CD4-positive, alpha-beta T cell (primary cell): ENCODE data around the gene DNAJC7. TPM values are rescaled to one million over a fixed set of nuclear protein-coding genes. Genes with fewer than 3 reads are reported as not detected.

Experiments
- ATAC-seq: fragments of 200-7000 bp; cut with Tn5 transposase; one replicate; pipeline ENCODE4 v1.10.0; 2022; ENCODE audit warnings: mild to moderate bottlenecking; ENCODE audit not compliant: poor library complexity
- CTCF ChIA-PET: fragments of 350-600 bp; sonication (Branson Sonifier 250); formaldehyde crosslinking; loops from one replicate; lab custom pipeline; 2021; ENCODE audit warnings: antibody characterized with exemption, inconsistent platforms; lab: Charles Lee
- POLR2A ChIA-PET: fragments of 350-600 bp; sonication (Branson Sonifier 250); formaldehyde crosslinking; loops from one replicate; lab custom pipeline; 2021; ENCODE audit warnings: antibody characterized with exemption, inconsistent platforms; lab: Charles Lee
- DNase-seq, 14 experiments: peaks; one replicate each; pipeline ENCODE4 v3.0.0-alpha.2; 2013 to 2020; ENCODE audit warnings: mixed read lengths in 2 of 14
- H3K27ac ChIP-seq, 2 donors: one replicate each; pipeline versions ENCODE4 v1.5.1 to v1.7.0; 2013; ENCODE audit warnings: low read length in 2 of 2, low read depth in 1 of 2, mild to moderate bottlenecking in 1 of 2
- H3K27me3 ChIP-seq, 2 experiments: 1 replicate in 1 of 2; 2 replicates in 1 of 2; pipeline versions ENCODE4 v1.6.1 to v1.7.0; 2013; ENCODE audit warnings: low read length in 2 of 2, control low read depth in 1 of 2, mild to moderate bottlenecking in 1 of 2, moderate library complexity in 1 of 2; ENCODE audit not compliant: insufficient read depth in 2 of 2, control insufficient read depth in 1 of 2
- H3K36me3 ChIP-seq: one replicate; pipeline ENCODE4 v1.6.1; 2013; ENCODE audit warnings: low read length, control low read depth; ENCODE audit not compliant: insufficient read depth
- H3K4me1 ChIP-seq: one replicate; pipeline ENCODE4 v1.6.1; 2013; ENCODE audit warnings: low read length, control low read depth; ENCODE audit not compliant: insufficient read depth
- H3K4me3 ChIP-seq: one replicate; pipeline ENCODE4 v1.5.1; 2013; ENCODE audit warnings: mild to moderate bottlenecking, low read length, moderate library complexity
- H3K9me3 ChIP-seq, 2 experiments: 1 replicate in 1 of 2; 2 replicates in 1 of 2; pipeline versions ENCODE4 v1.6.1 to v1.7.0; 2013; ENCODE audit warnings: low read length in 2 of 2, mild to moderate bottlenecking in 2 of 2, control low read depth in 1 of 2, moderate library complexity in 1 of 2; ENCODE audit not compliant: control insufficient read depth in 1 of 2, insufficient read depth in 1 of 2
- H3K27ac Mint-ChIP-seq: one replicate; pipeline ENCODE4 v1.8.0; 2020; ENCODE audit warnings: mixed read lengths
- H3K27me3 Mint-ChIP-seq: one replicate; pipeline ENCODE4 v1.8.0; 2021; ENCODE audit warnings: mixed read lengths
- H3K36me3 Mint-ChIP-seq: one replicate; pipeline ENCODE4 v1.8.0; 2021; ENCODE audit warnings: low read depth, mixed read lengths
- H3K4me1 Mint-ChIP-seq: one replicate; pipeline ENCODE4 v1.8.0; 2021; ENCODE audit warnings: low read depth, mixed read lengths
- H3K4me3 Mint-ChIP-seq: one replicate; pipeline ENCODE4 v1.8.0; 2020; ENCODE audit warnings: mild to moderate bottlenecking, mixed read lengths
- H3K9me3 Mint-ChIP-seq: one replicate; pipeline ENCODE4 v1.8.0; 2020; ENCODE audit warnings: mixed read lengths
- CTCF ChIP-seq: fragments of 200-600 bp; IDR thresholded peaks from one replicate; pipeline ENCODE4 v1.8.0; 2022; ENCODE audit warnings: antibody characterized with exemption, mild to moderate bottlenecking
- intact Hi-C, 2 experiments: fragments of 100-400 bp; cut with DNase I in 1 of 2; cut with micrococcal nuclease in 1 of 2; formaldehyde crosslinking; loops; one replicate each; pipeline versions ENCODE4 v1.15.1 to v1.9.0; 2023 to 2025; cut with DNase I, micrococcal nuclease
- total RNA-seq, 174 experiments: library from RNA in 2 of 174; stranded (reverse) in 2 of 174; gene quantifications; one replicate each; pipeline ENCODE4 v1.2.3 and lab custom pipeline; 2021 to 2026

The DNAJC7 gene
- total RNA-seq, 2 experiments from 2014 or later: 117 to 140 TPM

- no peak overlapping the region for H3K4me3 Mint-ChIP-seq
- peaks cover 4% of the 10 kb centered on the region for H3K4me1 ChIP-seq
- no peaks in the 10 kb centered on the region for H3K27me3 Mint-ChIP-seq
- peaks cover 71% of the 10 kb centered on the region for H3K36me3 Mint-ChIP-seq
- no peak overlapping the region for H3K27ac ChIP-seq
- H3K27me3 ChIP-seq: no peaks in the 10 kb centered on the region
- POLR2A ChIA-PET: no interaction called here
- no peak for TF ChIP-seq CTCF
- DNase-seq (no peak), ATAC-seq (no peak)
- H3K4me1 Mint-ChIP-seq: peaks cover 11% of the 10 kb centered on the region
- H3K9me3 ChIP-seq: no peaks in the 10 kb centered on the region
- peaks cover 64% of the 10 kb centered on the region for H3K36me3 ChIP-seq
- CTCF ChIA-PET: no interaction called here
- H3K4me3 ChIP-seq: no peak overlapping the region
- intact Hi-C loops: no loop called here
- H3K27ac Mint-ChIP-seq: no peak overlapping the region
- H3K9me3 Mint-ChIP-seq: no peaks in the 10 kb centered on the region
These were observed 15.5 kb downstream of the DNAJC7 start for GRCh38 chr17:42001729-42002128.

- Mint-ChIP-seq H3K9me3 (no peaks in the 10 kb centered on the region), H3K27me3 (no peaks in the 10 kb centered on the region), H3K36me3 (peaks cover 82% of the 10 kb centered on the region), H3K4me1 (peaks cover 11% of the 10 kb centered on the region), H3K4me3 (no peak overlapping the region), H3K27ac (no peak overlapping the region)
- ChIA-PET CTCF (no interaction called here), POLR2A (no interaction called here)
- Histone ChIP-seq H3K9me3 (no peaks in the 10 kb centered on the region), H3K4me3 (no peak overlapping the region), H3K27ac (no peak overlapping the region), H3K27me3 (no peaks in the 10 kb centered on the region), H3K36me3 (peaks cover 76% of the 10 kb centered on the region), H3K4me1 (no peaks in the 10 kb centered on the region)
- no peak for TF ChIP-seq CTCF
- no peak for DNase-seq
- intact Hi-C loops: no loop called here
- no peak for ATAC-seq
These were observed 16.7 kb downstream of the DNAJC7 start for GRCh38 chr17:42000413-42001133.

DNA sequence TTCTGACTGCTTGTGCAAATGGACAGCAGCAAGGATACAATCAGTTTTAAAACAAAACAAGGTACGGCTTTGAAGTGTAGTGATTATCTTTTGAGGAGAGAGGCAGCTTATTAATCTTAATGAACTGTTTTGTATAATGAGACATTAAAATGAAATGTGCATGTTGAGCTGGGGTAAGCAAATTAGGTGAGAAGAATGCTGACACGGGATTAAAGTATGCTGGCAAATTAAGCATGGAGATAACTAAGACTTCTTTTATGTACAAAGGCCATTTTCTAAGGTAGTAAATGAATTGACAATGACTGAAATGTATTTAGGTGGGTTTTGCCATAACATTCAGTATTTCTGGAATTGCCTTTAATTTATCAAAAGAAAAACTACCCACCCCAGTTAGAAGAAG, 18.7 kb downstream of the DNAJC7 start:
- Histone ChIP-seq H3K27ac (no peak overlapping the region), H3K27me3 (no peaks in the 10 kb centered on the region), H3K36me3 (peaks cover 88% of the 10 kb centered on the region), H3K9me3 (no peaks in the 10 kb centered on the region), H3K4me1 (no peaks in the 10 kb centered on the region), H3K4me3 (no peak overlapping the region)
- no peaks in the 10 kb centered on the region for H3K9me3 Mint-ChIP-seq
- CTCF ChIA-PET: no interaction called here
- POLR2A ChIA-PET: no interaction called here
- H3K4me1 Mint-ChIP-seq: no peaks in the 10 kb centered on the region
- TF ChIP-seq CTCF: no peak
- DNase-seq: no peak
- ATAC-seq: no peak
- intact Hi-C loops: no loop called here
- H3K27me3 Mint-ChIP-seq: no peaks in the 10 kb centered on the region
- no peak overlapping the region for H3K4me3 Mint-ChIP-seq
- H3K27ac Mint-ChIP-seq: no peak overlapping the region
- peaks cover 89% of the 10 kb centered on the region for H3K36me3 Mint-ChIP-seq
